Subcutaneous adipose tissue (tissue), 4 donors: ENCODE data around the gene TNFRSF8. TPM values are rescaled to one million over a fixed set of nuclear protein-coding genes. Genes with fewer than 3 reads are reported as not detected.

Source experiments
- total RNA-seq, 4 donors: library from RNA; depleted of rRNA; stranded (reverse); fragments of >200 nt; gene quantifications; one replicate each; pipeline ENCODE4 v1.1.0, GENCODE V29; 2016
- TF ChIP-seq, protein P1 (sequence below): fragments of 450-650 bp; IDR thresholded peaks from one replicate; pipeline ENCODE4 v1.5.1; 2016; ENCODE audit warnings: low read depth, mild to moderate bottlenecking, control low read depth, antibody characterized with exemption, moderate library complexity

TNFRSF8 gene
- total RNA-seq, 4 donors from 2014 or later, result 1.5 to 7.2 (median 2.9) TPM

- TF ChIP-seq, protein P1, sequence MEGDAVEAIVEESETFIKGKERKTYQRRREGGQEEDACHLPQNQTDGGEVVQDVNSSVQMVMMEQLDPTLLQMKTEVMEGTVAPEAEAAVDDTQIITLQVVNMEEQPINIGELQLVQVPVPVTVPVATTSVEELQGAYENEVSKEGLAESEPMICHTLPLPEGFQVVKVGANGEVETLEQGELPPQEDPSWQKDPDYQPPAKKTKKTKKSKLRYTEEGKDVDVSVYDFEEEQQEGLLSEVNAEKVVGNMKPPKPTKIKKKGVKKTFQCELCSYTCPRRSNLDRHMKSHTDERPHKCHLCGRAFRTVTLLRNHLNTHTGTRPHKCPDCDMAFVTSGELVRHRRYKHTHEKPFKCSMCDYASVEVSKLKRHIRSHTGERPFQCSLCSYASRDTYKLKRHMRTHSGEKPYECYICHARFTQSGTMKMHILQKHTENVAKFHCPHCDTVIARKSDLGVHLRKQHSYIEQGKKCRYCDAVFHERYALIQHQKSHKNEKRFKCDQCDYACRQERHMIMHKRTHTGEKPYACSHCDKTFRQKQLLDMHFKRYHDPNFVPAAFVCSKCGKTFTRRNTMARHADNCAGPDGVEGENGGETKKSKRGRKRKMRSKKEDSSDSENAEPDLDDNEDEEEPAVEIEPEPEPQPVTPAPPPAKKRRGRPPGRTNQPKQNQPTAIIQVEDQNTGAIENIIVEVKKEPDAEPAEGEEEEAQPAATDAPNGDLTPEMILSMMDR, result no peak
These were observed 16.4 kb upstream of the TNFRSF8 start for GRCh38 chr1:12046749-12047119.

DNA sequence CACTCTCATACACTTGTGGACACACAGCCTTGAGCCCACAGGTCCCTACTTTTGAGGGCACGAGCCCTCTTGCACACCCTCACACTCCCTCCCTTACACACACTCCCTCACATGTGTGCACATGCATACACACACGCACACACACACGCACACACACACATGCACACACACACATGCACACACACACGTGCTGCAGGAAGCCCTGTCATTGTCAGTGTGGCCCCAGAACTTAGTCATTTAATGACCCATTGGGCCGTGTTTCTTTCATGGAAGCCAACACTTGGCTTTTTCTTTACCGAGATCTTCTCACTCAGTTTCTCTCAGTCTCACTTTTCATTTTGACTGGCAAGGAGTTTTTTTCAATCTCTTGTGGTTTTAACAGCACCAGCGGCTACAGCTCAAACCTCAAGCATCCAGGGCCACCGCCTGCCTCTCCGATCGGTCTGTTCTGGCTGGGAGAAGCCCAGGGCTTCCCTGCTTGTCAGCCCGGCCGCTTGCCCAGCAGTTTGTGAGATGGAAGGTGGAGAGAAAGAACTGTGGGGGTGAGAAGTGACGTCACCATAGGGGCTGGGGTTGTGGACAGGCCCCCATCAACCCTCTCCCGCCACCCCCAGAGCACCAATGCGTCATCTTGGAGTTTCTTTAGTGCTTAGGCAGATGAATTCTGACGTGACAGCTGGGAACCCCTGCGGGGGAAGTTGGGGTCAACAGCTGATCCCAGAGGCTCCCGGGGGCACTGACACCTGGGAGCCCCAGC, 15.8 kb upstream of the TNFRSF8 start:
- TF ChIP-seq, protein P1, result no peak

DNA sequence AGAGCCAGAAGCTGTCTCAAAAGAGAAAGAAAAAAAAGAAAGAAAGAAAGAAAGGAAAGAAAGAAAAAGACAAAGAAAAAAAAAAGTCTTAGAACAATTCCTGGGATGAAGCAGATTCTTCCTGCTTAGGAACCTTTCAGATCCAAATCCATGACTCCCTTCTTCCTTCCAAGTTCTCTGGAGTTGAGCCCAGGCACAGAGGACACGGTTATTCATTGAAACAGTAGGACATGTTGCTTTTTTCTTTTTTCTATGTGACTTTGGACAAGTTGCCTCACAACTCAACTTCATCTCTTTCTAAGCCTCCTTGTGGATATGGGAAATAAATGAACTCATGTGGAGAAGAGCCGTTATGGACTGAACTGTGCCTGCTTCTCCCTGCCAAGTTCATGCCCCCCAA, 14.7 kb upstream of the TNFRSF8 start:
- TF ChIP-seq, protein P1, result no peak

DNA sequence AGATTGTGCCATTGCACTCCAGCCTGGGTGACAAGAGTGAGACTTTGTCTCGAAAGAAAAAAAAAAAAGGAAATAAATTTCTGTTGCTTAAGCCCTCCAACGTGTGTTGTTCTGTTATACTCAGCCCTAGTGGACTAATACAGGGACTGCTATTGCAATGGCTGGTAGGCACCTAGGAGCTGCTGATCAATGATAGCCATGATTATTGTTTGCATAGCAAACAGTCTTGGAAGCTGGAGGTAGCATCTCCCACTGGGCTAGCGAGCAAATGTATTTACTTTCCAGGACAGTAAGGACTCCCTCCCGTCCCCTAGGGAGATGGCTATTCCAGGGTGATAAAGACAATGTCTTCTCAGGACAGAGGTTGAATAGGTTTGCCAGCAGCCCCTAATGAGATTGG, 13.5 kb upstream of the TNFRSF8 start:
- TF ChIP-seq, protein P1, result no peak

- TF ChIP-seq, protein P1, result no peak
These were observed 11.7 kb upstream of the TNFRSF8 start for GRCh38 chr1:12051361-12051760.

DNA sequence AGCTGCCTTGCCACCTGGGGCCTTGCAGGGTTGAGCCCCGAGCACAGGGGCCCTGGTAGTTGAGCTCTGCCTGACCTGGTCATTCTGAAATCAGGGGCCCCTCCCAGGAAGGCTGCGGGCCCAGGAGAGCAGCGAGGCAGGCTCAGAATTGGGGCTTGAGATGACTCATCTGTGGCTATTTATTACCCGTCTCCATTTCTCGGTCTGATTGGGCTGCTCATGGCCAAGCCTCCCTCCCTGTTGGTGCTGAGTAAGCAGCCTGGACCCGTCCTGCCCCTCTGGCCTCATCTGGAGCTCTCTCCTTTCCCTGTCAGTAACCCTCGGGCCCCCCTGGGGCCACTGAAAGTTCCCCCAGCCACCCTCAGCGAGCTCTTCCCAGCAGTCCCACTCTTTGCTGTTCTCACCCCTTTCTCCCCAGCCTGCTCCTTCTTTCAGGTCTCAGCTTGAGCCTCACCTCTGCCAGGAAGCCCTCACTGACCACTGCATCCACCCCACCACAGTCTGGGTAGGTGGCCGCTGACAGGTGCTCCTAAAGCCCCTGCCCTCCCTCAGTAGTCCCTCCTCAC, 11.0 kb upstream of the TNFRSF8 start:
- TF ChIP-seq, protein P1, result no peak

GRCh38 chr1:12052997-12053686, 10.0 kb upstream of the TNFRSF8 start:
- TF ChIP-seq, protein P1, result no peak
